ENCODE measurements around the gene DNAJA2.

DNA sequence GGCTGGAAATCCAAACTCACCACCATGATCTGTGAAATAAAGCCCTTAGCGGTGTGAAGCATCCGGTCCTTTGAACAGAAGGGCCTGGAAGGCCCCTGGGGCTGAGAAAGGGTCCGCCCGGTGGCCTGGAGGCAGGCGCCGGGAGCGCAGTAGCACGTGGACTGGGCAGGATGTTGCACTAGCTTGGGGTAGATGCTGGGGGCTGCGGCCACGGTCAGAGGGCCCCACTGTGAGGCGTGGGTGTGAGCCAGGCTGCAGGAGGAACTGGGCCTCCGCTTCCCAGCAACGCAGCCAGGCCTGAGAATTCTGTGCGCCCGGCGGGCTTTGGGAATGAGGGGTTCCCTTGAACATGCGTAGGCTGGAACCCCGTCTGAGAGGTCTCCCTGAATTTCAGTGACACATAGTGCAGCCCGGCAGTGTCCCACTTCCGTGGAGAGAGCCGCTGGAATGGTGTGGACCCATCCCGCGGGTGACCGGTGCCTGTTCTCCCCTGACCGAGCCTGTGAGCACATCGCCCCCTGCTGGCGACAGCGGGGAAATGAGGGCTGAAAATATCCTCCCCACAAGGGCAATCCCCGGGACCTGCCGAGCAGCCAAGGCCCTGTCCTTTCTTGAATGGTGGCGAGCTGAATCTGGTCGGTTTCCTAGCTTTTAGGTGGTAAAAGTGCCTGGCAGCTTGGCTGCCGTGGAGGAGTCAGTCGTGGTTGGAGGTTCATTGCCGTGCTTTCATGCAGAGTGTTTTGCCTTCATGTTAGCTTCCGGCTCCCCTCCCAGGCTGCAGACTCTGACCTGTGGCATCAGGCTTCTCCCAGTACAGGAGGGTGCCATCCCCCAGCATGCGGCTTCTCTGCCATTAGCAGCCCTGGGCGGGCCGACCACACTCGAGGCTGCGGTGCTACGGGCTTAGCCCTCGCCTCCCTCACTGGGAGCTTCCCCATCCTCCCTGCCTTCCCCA lies 43.8 kb downstream of the DNAJA2 start:
- TF ChIP-seq EZH2 (IDR thresholded peaks at IDR 0.05) = no peak
- TF ChIP-seq POLR2AphosphoS5 (IDR thresholded peaks at IDR 0.05; ENCODE audit: borderline replicate concordance, low read depth, low read length) = no peak
- no peak for TF ChIP-seq FOXP2 (optimal IDR thresholded peaks at IDR 0.05; ENCODE audit: control extremely low read depth, extremely low read length, insufficient read depth)
